ENCODE results near the gene EPHB1. TPM values are rescaled to one million over a fixed set of nuclear protein-coding genes. Genes with fewer than 3 reads are reported as not detected.
A peak's percentile ranks its signal among the peaks of the same experiment; 100 is the strongest.

Gene EPHB1
- total RNA-seq, 1 donor from 2014 or later, result 13.7 TPM

GRCh38 chr3:134934933-134935332 lies 139.9 kb downstream of the EPHB1 start:
- DNase-seq (ENCODE audit: low read depth, low spot score), result no peak
- H3K4me3 Mint-ChIP-seq, result no peak overlapping the region
- no peaks in the 10 kb centered on the region for H3K9me3 Mint-ChIP-seq
- H3K36me3 Mint-ChIP-seq (ENCODE audit: low read depth), result peaks cover 3% of the 10 kb centered on the region
- peaks cover 4% of the 10 kb centered on the region for H3K27me3 Mint-ChIP-seq (ENCODE audit: low read depth)
- peaks cover 31% of the 10 kb centered on the region for H3K4me1 Mint-ChIP-seq
- no peak for TF ChIP-seq CTCF (conservative IDR thresholded peaks at IDR 0.05)
- no peak overlapping the region for H3K27ac Mint-ChIP-seq (ENCODE audit: unreplicated experiment)

- DNase-seq (ENCODE audit: low read depth, low spot score), result peak; percentile 52
- Mint-ChIP-seq H3K27ac (ENCODE audit: unreplicated experiment) (no peak overlapping the region), H3K9me3 (peaks cover 2% of the 10 kb centered on the region), H3K27me3 (ENCODE audit: low read depth) (peaks cover 6% of the 10 kb centered on the region), H3K36me3 (ENCODE audit: low read depth) (peaks cover 7% of the 10 kb centered on the region), H3K4me3 (peak overlapping the region; percentile 47), H3K4me1 (peaks cover 37% of the 10 kb centered on the region)
- no peak for TF ChIP-seq CTCF (conservative IDR thresholded peaks at IDR 0.05)
These were observed 142.4 kb downstream of the EPHB1 start for GRCh38 chr3:134937256-134938028.

- peaks cover 3% of the 10 kb centered on the region for H3K9me3 Mint-ChIP-seq
- no peak overlapping the region for H3K27ac Mint-ChIP-seq (ENCODE audit: unreplicated experiment)
- peak overlapping the region; percentile 47 for H3K4me3 Mint-ChIP-seq
- peaks cover 6% of the 10 kb centered on the region for H3K27me3 Mint-ChIP-seq (ENCODE audit: low read depth)
- H3K36me3 Mint-ChIP-seq (ENCODE audit: low read depth), result peaks cover 7% of the 10 kb centered on the region
- no peak for TF ChIP-seq CTCF (conservative IDR thresholded peaks at IDR 0.05)
- H3K4me1 Mint-ChIP-seq, result peaks cover 37% of the 10 kb centered on the region
- peak; percentile 12 for DNase-seq (ENCODE audit: low read depth, low spot score)
These were observed 143.0 kb downstream of the EPHB1 start for GRCh38 chr3:134938029-134938525.

GRCh38 chr3:134939978-134940377 lies 144.9 kb downstream of the EPHB1 start:
- DNase-seq (ENCODE audit: low read depth, low spot score), result no peak
- Mint-ChIP-seq H3K4me1 (peaks cover 35% of the 10 kb centered on the region), H3K9me3 (peaks cover 3% of the 10 kb centered on the region), H3K36me3 (ENCODE audit: low read depth) (peaks cover 7% of the 10 kb centered on the region), H3K27me3 (ENCODE audit: low read depth) (peaks cover 6% of the 10 kb centered on the region), H3K4me3 (no peak overlapping the region), H3K27ac (ENCODE audit: unreplicated experiment) (no peak overlapping the region)
- TF ChIP-seq CTCF (conservative IDR thresholded peaks at IDR 0.05), result no peak

GRCh38 chr3:134941820-134942219 lies 146.8 kb downstream of the EPHB1 start:
- Mint-ChIP-seq H3K4me1 (peaks cover 20% of the 10 kb centered on the region), H3K27ac (ENCODE audit: unreplicated experiment) (no peak overlapping the region), H3K9me3 (peaks cover 3% of the 10 kb centered on the region), H3K36me3 (ENCODE audit: low read depth) (peaks cover 5% of the 10 kb centered on the region), H3K27me3 (ENCODE audit: low read depth) (peaks cover 6% of the 10 kb centered on the region), H3K4me3 (no peak overlapping the region)
- no peak for TF ChIP-seq CTCF (conservative IDR thresholded peaks at IDR 0.05)
- DNase-seq (ENCODE audit: low read depth, low spot score), result no peak

Measured in neural crest cell (in vitro differentiated cells).